ENCODE measurements around the gene DNASE1L2.

GRCh38 chr16:2186505-2186904, 49.7 kb upstream of the DNASE1L2 start:
- no peak for TF ChIP-seq EZH2 (IDR thresholded peaks at IDR 0.05; ENCODE audit: borderline replicate concordance, control insufficient read depth, low read depth, low read length)
- TF ChIP-seq CEBPB (IDR thresholded peaks at IDR 0.05; ENCODE audit: borderline replicate concordance in 1 of 2, low read depth in 2 of 2, low read length in 2 of 2): no peak
- TF ChIP-seq, protein P1, sequence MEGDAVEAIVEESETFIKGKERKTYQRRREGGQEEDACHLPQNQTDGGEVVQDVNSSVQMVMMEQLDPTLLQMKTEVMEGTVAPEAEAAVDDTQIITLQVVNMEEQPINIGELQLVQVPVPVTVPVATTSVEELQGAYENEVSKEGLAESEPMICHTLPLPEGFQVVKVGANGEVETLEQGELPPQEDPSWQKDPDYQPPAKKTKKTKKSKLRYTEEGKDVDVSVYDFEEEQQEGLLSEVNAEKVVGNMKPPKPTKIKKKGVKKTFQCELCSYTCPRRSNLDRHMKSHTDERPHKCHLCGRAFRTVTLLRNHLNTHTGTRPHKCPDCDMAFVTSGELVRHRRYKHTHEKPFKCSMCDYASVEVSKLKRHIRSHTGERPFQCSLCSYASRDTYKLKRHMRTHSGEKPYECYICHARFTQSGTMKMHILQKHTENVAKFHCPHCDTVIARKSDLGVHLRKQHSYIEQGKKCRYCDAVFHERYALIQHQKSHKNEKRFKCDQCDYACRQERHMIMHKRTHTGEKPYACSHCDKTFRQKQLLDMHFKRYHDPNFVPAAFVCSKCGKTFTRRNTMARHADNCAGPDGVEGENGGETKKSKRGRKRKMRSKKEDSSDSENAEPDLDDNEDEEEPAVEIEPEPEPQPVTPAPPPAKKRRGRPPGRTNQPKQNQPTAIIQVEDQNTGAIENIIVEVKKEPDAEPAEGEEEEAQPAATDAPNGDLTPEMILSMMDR (IDR thresholded peaks at IDR 0.05 in 2 of 3, conservative IDR thresholded peaks at IDR 0.05 in 1 of 3; ENCODE audit: control insufficient read depth in 2 of 3, extremely low read depth in 1 of 3, insufficient read depth in 1 of 3, low read depth in 3 of 3, low read length in 3 of 3): no peak
- TF ChIP-seq ZSCAN29 (IDR thresholded peaks at IDR 0.05): no peak

Measured in GM12878 (cell line).